ENCODE measurements around the gene MTERF1. TPM values are rescaled to one million over a fixed set of nuclear protein-coding genes. Genes with fewer than 3 reads are reported as not detected.

MTERF1 gene
- total RNA-seq, 1 experiment from 2014 or later = 19.8 TPM

- no peak overlapping the region for H3K27ac ChIP-seq (ENCODE audit: insufficient read length, low read depth, low read length)
- no peaks in the 10 kb centered on the region for H3K79me1 ChIP-seq (ENCODE audit: insufficient read depth, low read depth, low read length, poor library complexity, severe bottlenecking)
- no peak overlapping the region for H2BK15ac ChIP-seq (ENCODE audit: low read depth, low read length)
- H2BK12ac ChIP-seq (ENCODE audit: insufficient read length, low read depth, low read length) = no peak overlapping the region
- no peak overlapping the region for H2BK20ac ChIP-seq (ENCODE audit: low read depth, low read length, poor library complexity, severe bottlenecking)
- no peak overlapping the region for H2AFZ ChIP-seq (ENCODE audit: low read length)
- no peak overlapping the region for H3K27ac Mint-ChIP-seq
- H3K18ac ChIP-seq (ENCODE audit: insufficient read length, low read depth, low read length) = no peak overlapping the region
- no peak for DNase-seq
- no CpG with 5 or more reads among the region's 4 CpGs for WGBS (ENCODE audit: extremely low coverage, insufficient read length, low lambda C conversion rate)
- no peak overlapping the region for H3K56ac ChIP-seq (ENCODE audit: insufficient read length, low read depth, low read length)
- no peak overlapping the region for H3K14ac ChIP-seq (ENCODE audit: insufficient read depth, low read length)
- H3K27me3 ChIP-seq (ENCODE audit: insufficient read depth, low read length) = no peaks in the 10 kb centered on the region
- H3K27me3 Mint-ChIP-seq (ENCODE audit: low read depth) = peaks cover 11% of the 10 kb centered on the region
- H3K4ac ChIP-seq (ENCODE audit: low read depth, low read length) = no peak overlapping the region
- H4K91ac ChIP-seq (ENCODE audit: insufficient read length, low read depth, low read length) = no peak overlapping the region
- no peaks in the 10 kb centered on the region for H3K79me2 ChIP-seq (ENCODE audit: insufficient read depth, low read length)
- no peak overlapping the region for H3K4me2 ChIP-seq (ENCODE audit: insufficient read depth, insufficient read length, low read length)
- H2BK120ac ChIP-seq (ENCODE audit: low read depth, low read length, poor library complexity, severe bottlenecking) = no peak overlapping the region
- no peak overlapping the region for H4K5ac ChIP-seq (ENCODE audit: insufficient read length, low read depth, low read length)
- H3K4me3 Mint-ChIP-seq = no peak overlapping the region
- H3K9ac ChIP-seq (ENCODE audit: extremely low read depth, insufficient read length, low read length) = no peak overlapping the region
- no peaks in the 10 kb centered on the region for H3K4me1 Mint-ChIP-seq
- H2BK5ac ChIP-seq (ENCODE audit: insufficient read length, low read length) = no peak overlapping the region
- H3K4me1 ChIP-seq (ENCODE audit: insufficient read depth, low read length) = no peaks in the 10 kb centered on the region
- H4K20me1 ChIP-seq (ENCODE audit: control insufficient read depth, insufficient read depth, insufficient read length) = no peaks in the 10 kb centered on the region
- no peaks in the 10 kb centered on the region for H3K23me2 ChIP-seq (ENCODE audit: insufficient read length, low read depth, low read length, poor library complexity, severe bottlenecking)
- H4K8ac ChIP-seq (replicated peaks; ENCODE audit: insufficient read length, low read depth, low read length) = no peak overlapping the region
- TF ChIP-seq CTCF (conservative IDR thresholded peaks at IDR 0.05) = no peak
- no peak overlapping the region for H2AK5ac ChIP-seq (ENCODE audit: insufficient read length, low read length)
- no peaks in the 10 kb centered on the region for H3K36me3 Mint-ChIP-seq (ENCODE audit: insufficient read depth in 1 of 3, low read depth in 3 of 3)
- H3T11ph ChIP-seq (ENCODE audit: low read length) = no peak overlapping the region
- no peaks in the 10 kb centered on the region for H3K9me3 ChIP-seq (ENCODE audit: control insufficient read depth, low read depth, low read length)
- no peak overlapping the region for H3K23ac ChIP-seq (ENCODE audit: insufficient read length, low read depth, low read length)
- H3K9me3 Mint-ChIP-seq = no peaks in the 10 kb centered on the region; a peak in 1 of 5 replicates
Measured at GRCh38 chr7:91922857-91923256, 42.4 kb upstream of the MTERF1 start.

All from H9 (cell line).